GM19193 (cell line): Measurements from ENCODE around the gene PHACTR1.

Experiments
- POLR2A ChIP-seq: IDR thresholded peaks from 4 replicates; pipeline ENCODE4 v1.6.1; 2011; ENCODE audit not compliant: insufficient read depth, insufficient read length; ENCODE audit errors: extremely low read depth

Gene PHACTR1

GRCh38 chr6:13222048-13222447 is 505.5 kb downstream of the PHACTR1 start:
- TF ChIP-seq POLR2A = no peak

GRCh38 chr6:13226071-13226470 is 509.5 kb downstream of the PHACTR1 start:
- TF ChIP-seq POLR2A = no peak

GRCh38 chr6:13228264-13229204 is 512.0 kb downstream of the PHACTR1 start:
- TF ChIP-seq POLR2A = no peak

- no peak for TF ChIP-seq POLR2A
Observed at GRCh38 chr6:13229205-13230085, 512.9 kb downstream of the PHACTR1 start.

- no peak for TF ChIP-seq POLR2A
Observed at GRCh38 chr6:13233106-13233505, 516.5 kb downstream of the PHACTR1 start.

- TF ChIP-seq POLR2A = no peak
Observed at GRCh38 chr6:13234130-13234529, 517.6 kb downstream of the PHACTR1 start.

GRCh38 chr6:13235339-13235738 is 518.8 kb downstream of the PHACTR1 start:
- no peak for TF ChIP-seq POLR2A

GRCh38 chr6:13237318-13237717 is 520.8 kb downstream of the PHACTR1 start:
- no peak for TF ChIP-seq POLR2A

GRCh38 chr6:13238017-13238416 is 521.5 kb downstream of the PHACTR1 start:
- no peak for TF ChIP-seq POLR2A

GRCh38 chr6:13238640-13239216 is 522.2 kb downstream of the PHACTR1 start:
- TF ChIP-seq POLR2A = no peak

GRCh38 chr6:13239530-13240455 is 523.2 kb downstream of the PHACTR1 start:
- TF ChIP-seq POLR2A = no peak

GRCh38 chr6:13241364-13241763 is 524.8 kb downstream of the PHACTR1 start:
- TF ChIP-seq POLR2A = no peak

GRCh38 chr6:13242178-13242577 is 525.6 kb downstream of the PHACTR1 start:
- no peak for TF ChIP-seq POLR2A

- no peak for TF ChIP-seq POLR2A
Observed at GRCh38 chr6:13242590-13242989, 526.0 kb downstream of the PHACTR1 start.

- TF ChIP-seq POLR2A = no peak
Observed at GRCh38 chr6:13243033-13243432, 526.5 kb downstream of the PHACTR1 start.

- TF ChIP-seq POLR2A = no peak
Observed at GRCh38 chr6:13247627-13248026, 531.1 kb downstream of the PHACTR1 start.
